ENCODE data around the gene SPATA2L.
A peak's percentile ranks its signal among the peaks of the same experiment; 100 is the strongest.
"Not testable (repeated sequence)": the region's sequence is repeated elsewhere in the genome, so short reads cannot be mapped to it uniquely, and the experiment has no call there.

Gene SPATA2L

GRCh38 chr16:89678258-89678657 lies 23.2 kb downstream of the SPATA2L start:
- in situ Hi-C loops (cut with HindIII; ENCODE audit: low sequenced_read_pairs), result no loop called here
- no peak overlapping the region for H3K4me3 ChIP-seq (ENCODE audit: low read depth, low read length)
- DNase-seq (ENCODE audit: low read depth, low spot score), result no peak
- no peak for TF ChIP-seq CTCF (IDR thresholded peaks at IDR 0.05; ENCODE audit: low read depth, low read length)

- no peak for TF ChIP-seq CTCF (IDR thresholded peaks at IDR 0.05; ENCODE audit: low read depth, low read length)
- DNase-seq (ENCODE audit: low read depth, low spot score), result no peak
- no peak overlapping the region for H3K4me3 ChIP-seq (ENCODE audit: low read depth, low read length)
- in situ Hi-C loops (cut with HindIII; ENCODE audit: low sequenced_read_pairs), result no loop called here
Observed at GRCh38 chr16:89672177-89672941, 29.1 kb downstream of the SPATA2L start.

- DNase-seq (ENCODE audit: low read depth, low spot score); in situ Hi-C loops (cut with HindIII; ENCODE audit: low sequenced_read_pairs); H3K4me3 ChIP-seq (ENCODE audit: low read depth, low read length): not testable (repeated sequence)
Observed at GRCh38 chr16:89671565-89671964, 29.9 kb downstream of the SPATA2L start.

GRCh38 chr16:89670496-89671431 lies 30.7 kb downstream of the SPATA2L start:
- H3K4me3 ChIP-seq (ENCODE audit: low read depth, low read length), result no peak overlapping the region
- peak; percentile 33 for DNase-seq (ENCODE audit: low read depth, low spot score)
- in situ Hi-C loops (cut with HindIII; ENCODE audit: low sequenced_read_pairs), result no loop called here
- no peak for TF ChIP-seq CTCF (IDR thresholded peaks at IDR 0.05; ENCODE audit: low read depth, low read length)

GRCh38 chr16:89669755-89670154 lies 31.8 kb downstream of the SPATA2L start:
- DNase-seq (ENCODE audit: low read depth, low spot score), result no peak
- in situ Hi-C loops (cut with HindIII; ENCODE audit: low sequenced_read_pairs), result no loop called here
- H3K4me3 ChIP-seq (ENCODE audit: low read depth, low read length), result no peak overlapping the region
- TF ChIP-seq CTCF (IDR thresholded peaks at IDR 0.05; ENCODE audit: low read depth, low read length), result no peak

GRCh38 chr16:89668790-89669158 lies 32.7 kb downstream of the SPATA2L start:
- no peak for DNase-seq (ENCODE audit: low read depth, low spot score)
- in situ Hi-C loops (cut with HindIII; ENCODE audit: low sequenced_read_pairs), result no loop called here
- no peak for TF ChIP-seq CTCF (IDR thresholded peaks at IDR 0.05; ENCODE audit: low read depth, low read length)
- H3K4me3 ChIP-seq (ENCODE audit: low read depth, low read length), result no peak overlapping the region

- no peak for DNase-seq (ENCODE audit: low read depth, low spot score)
- in situ Hi-C loops (cut with HindIII; ENCODE audit: low sequenced_read_pairs), result no loop called here
- TF ChIP-seq CTCF (IDR thresholded peaks at IDR 0.05; ENCODE audit: low read depth, low read length), result no peak
- H3K4me3 ChIP-seq (ENCODE audit: low read depth, low read length), result no peak overlapping the region
Observed at GRCh38 chr16:89667633-89668032, 33.9 kb downstream of the SPATA2L start.

All from astrocyte of the spinal cord (primary cell).